GM21390 (cell line): ENCODE measurements around the gene WDR20.

Experiments used
- ATAC-seq: cut with Tn5 transposase; IDR thresholded peaks from one replicate; pipeline ENCODE4 v1.9.1; 2021; ENCODE audit not compliant: unreplicated experiment

Gene WDR20

GRCh38 chr14:102215576-102216250 is 76.0 kb downstream of the WDR20 start:
- ATAC-seq = no peak

- ATAC-seq = no peak
Measured at GRCh38 chr14:102217399-102217798, 77.7 kb downstream of the WDR20 start.

GRCh38 chr14:102217987-102218421 is 78.3 kb downstream of the WDR20 start:
- ATAC-seq = no peak

- no peak for ATAC-seq
Measured at GRCh38 chr14:102218688-102219087, 79.0 kb downstream of the WDR20 start.

GRCh38 chr14:102219316-102219715 is 79.6 kb downstream of the WDR20 start:
- no peak for ATAC-seq

GRCh38 chr14:102220031-102220430 is 80.3 kb downstream of the WDR20 start:
- ATAC-seq = peak; percentile 95

GRCh38 chr14:102221026-102221425 is 81.3 kb downstream of the WDR20 start:
- ATAC-seq = no peak

GRCh38 chr14:102222009-102222575 is 82.4 kb downstream of the WDR20 start:
- ATAC-seq = no peak

GRCh38 chr14:102222751-102223150 is 83.1 kb downstream of the WDR20 start:
- no peak for ATAC-seq

GRCh38 chr14:102223682-102224081 is 84.0 kb downstream of the WDR20 start:
- no peak for ATAC-seq

- no peak for ATAC-seq
Measured at GRCh38 chr14:102225386-102225785, 85.7 kb downstream of the WDR20 start.

- ATAC-seq = no peak
Measured at GRCh38 chr14:102225936-102226335, 86.2 kb downstream of the WDR20 start.

GRCh38 chr14:102226356-102227125 is 86.8 kb downstream of the WDR20 start:
- no peak for ATAC-seq

- ATAC-seq = no peak
Measured at GRCh38 chr14:102227184-102227964, 87.7 kb downstream of the WDR20 start.

- ATAC-seq = no peak
Measured at GRCh38 chr14:102229071-102229738, 89.5 kb downstream of the WDR20 start.

- no peak for ATAC-seq
Measured at GRCh38 chr14:102229739-102230092, 90.0 kb downstream of the WDR20 start.

GRCh38 chr14:102230481-102231210 is 90.9 kb downstream of the WDR20 start:
- ATAC-seq = no peak

GRCh38 chr14:102231476-102232347 is 92.0 kb downstream of the WDR20 start:
- ATAC-seq = no peak

GRCh38 chr14:102232348-102232625 is 92.6 kb downstream of the WDR20 start:
- ATAC-seq = no peak
